ENCODE results near the gene TADA1. TPM values are rescaled to one million over a fixed set of nuclear protein-coding genes. Genes with fewer than 3 reads are reported as not detected.

TADA1 gene
- total RNA-seq, 1 donor from 2014 or later, result 14.0 TPM

DNA sequence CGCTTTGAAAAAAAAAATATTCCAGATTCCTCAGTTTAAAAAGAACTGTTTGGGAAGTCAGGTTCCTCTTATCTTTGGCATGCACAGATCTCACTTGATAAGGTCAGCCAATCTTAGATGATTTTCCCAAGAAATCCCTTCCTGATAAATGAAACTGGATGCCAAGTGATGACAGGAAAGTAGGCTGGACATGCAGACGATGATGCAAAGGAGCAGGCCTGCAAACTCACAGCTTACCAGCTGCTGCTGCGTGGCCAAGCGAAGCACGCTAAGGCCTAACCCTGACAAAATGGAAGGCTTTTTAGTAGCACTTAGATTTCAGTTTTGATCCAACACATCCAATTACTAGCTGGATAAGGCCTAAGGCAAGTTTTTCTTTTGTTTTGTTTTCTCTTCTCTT is 10.1 kb downstream of the TADA1 start:
- TF ChIP-seq POLR2A (IDR thresholded peaks at IDR 0.05) (no peak), POLR2AphosphoS5 (IDR thresholded peaks at IDR 0.05; ENCODE audit: insufficient read depth in 1 of 2, low read depth in 1 of 2) (no peak)
- TF ChIP-seq, protein P1, sequence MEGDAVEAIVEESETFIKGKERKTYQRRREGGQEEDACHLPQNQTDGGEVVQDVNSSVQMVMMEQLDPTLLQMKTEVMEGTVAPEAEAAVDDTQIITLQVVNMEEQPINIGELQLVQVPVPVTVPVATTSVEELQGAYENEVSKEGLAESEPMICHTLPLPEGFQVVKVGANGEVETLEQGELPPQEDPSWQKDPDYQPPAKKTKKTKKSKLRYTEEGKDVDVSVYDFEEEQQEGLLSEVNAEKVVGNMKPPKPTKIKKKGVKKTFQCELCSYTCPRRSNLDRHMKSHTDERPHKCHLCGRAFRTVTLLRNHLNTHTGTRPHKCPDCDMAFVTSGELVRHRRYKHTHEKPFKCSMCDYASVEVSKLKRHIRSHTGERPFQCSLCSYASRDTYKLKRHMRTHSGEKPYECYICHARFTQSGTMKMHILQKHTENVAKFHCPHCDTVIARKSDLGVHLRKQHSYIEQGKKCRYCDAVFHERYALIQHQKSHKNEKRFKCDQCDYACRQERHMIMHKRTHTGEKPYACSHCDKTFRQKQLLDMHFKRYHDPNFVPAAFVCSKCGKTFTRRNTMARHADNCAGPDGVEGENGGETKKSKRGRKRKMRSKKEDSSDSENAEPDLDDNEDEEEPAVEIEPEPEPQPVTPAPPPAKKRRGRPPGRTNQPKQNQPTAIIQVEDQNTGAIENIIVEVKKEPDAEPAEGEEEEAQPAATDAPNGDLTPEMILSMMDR (IDR thresholded peaks at IDR 0.05), result no peak
- peaks cover 7% of the 10 kb centered on the region for H3K4me1 ChIP-seq
- H3K36me3 ChIP-seq, result peaks cover 0 to 29% of the 10 kb centered on the region in 2 donors
- no peaks in the 10 kb centered on the region for H3K27me3 ChIP-seq
- intact Hi-C loops (cut with DNase I), result no loop called here
- no peak overlapping the region for H3K27ac ChIP-seq
- DNase-seq (ENCODE audit: extremely low spot score in 2 of 2), result no peak
- no peak overlapping the region for H3K4me3 ChIP-seq
- no peaks in the 10 kb centered on the region for H3K9me3 ChIP-seq

DNA sequence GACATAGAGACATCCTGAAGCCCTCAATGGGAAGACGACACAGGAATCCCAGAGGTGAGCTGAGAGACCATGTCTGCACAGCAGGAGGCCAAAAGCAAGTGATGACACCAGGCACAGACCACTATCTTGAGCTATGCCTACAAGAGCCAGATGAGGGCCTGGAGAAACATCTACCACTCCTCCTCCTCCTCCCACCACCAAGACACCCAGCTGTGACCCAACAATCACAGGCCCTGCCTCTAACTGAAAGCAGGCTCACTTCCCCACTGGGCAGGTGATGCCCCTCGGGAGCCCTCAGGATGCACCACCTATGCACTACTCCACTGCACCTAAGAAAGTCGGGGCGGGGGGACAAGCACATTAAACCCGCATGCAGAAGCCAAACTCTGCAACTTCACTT is 16.5 kb downstream of the TADA1 start:
- Histone ChIP-seq H3K4me1 (no peaks in the 10 kb centered on the region), H3K36me3 (peaks cover 0 to 59% of the 10 kb centered on the region in 2 donors), H3K4me3 (no peak overlapping the region), H3K27ac (no peak overlapping the region), H3K27me3 (no peaks in the 10 kb centered on the region), H3K9me3 (no peaks in the 10 kb centered on the region)
- intact Hi-C loops (cut with DNase I), result no loop called here
- TF ChIP-seq POLR2A (IDR thresholded peaks at IDR 0.05), result no peak
- TF ChIP-seq, protein P1 (IDR thresholded peaks at IDR 0.05), result no peak
- TF ChIP-seq POLR2AphosphoS5 (IDR thresholded peaks at IDR 0.05; ENCODE audit: insufficient read depth in 1 of 2, low read depth in 1 of 2), result no peak
- DNase-seq (ENCODE audit: extremely low spot score in 2 of 2), result no peak

DNA sequence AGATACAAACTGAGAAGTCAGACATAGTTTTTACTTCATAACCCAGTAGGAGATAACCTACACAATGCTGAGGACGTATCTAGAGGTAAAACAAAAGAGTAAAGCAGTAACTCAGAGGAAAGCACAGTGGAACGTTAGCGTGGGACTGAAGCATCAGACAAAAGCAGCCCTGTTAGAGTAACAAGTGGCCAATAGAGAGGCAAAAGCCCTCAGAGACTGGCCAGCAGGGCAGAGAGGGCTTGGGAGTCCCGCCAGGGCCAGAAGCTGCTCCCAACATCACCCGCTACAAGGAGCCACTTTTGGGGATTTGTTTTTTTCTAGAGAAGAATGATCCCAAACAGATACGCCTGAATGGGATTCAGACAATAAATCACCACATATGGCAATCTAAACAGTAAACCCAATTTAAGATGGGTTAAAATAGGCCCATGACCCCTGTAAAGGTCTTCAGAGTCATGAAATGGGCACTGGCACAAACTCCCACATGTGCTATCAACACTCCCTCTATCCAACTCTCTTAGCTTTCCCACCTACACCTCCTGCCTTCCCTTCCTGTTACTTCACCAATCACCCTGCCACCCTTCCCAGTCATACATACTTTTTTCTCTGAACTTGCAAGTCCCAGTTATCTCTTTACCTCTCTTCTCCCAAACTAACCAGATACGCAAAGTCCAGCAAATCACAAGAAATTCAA is 17.2 kb downstream of the TADA1 start:
- TF ChIP-seq, protein P1 (IDR thresholded peaks at IDR 0.05), result no peak
- TF ChIP-seq POLR2A (IDR thresholded peaks at IDR 0.05) (no peak), POLR2AphosphoS5 (IDR thresholded peaks at IDR 0.05; ENCODE audit: insufficient read depth in 1 of 2, low read depth in 1 of 2) (no peak)
- no peak overlapping the region for H3K4me3 ChIP-seq
- H3K4me1 ChIP-seq, result no peaks in the 10 kb centered on the region
- no peak for DNase-seq (ENCODE audit: extremely low spot score in 2 of 2)
- intact Hi-C loops (cut with DNase I), result no loop called here
- H3K27ac ChIP-seq, result no peak overlapping the region
- no peaks in the 10 kb centered on the region for H3K27me3 ChIP-seq
- H3K9me3 ChIP-seq, result no peaks in the 10 kb centered on the region
- H3K36me3 ChIP-seq, result peaks cover 0 to 58% of the 10 kb centered on the region in 2 donors

DNA sequence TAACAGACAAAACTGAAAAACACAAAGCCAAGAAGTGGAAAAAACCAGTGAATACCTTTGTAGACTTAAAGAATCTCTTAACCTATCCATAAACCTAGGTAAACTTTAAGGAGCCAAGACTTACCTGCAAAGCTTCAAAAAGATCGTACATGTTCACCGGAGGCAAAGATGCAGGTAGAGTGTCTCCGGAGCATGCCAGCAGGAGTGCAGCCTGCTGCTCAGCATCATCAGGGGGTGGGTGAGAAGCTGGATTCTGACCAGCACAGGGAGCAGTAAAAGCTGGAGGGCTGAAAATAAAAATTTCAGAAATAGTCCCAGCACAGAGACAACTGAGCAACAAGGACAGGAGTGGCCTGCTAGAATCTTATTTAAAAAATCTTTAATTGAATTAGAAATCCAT is 18.1 kb downstream of the TADA1 start:
- no peaks in the 10 kb centered on the region for H3K27me3 ChIP-seq
- H3K4me1 ChIP-seq, result no peaks in the 10 kb centered on the region
- TF ChIP-seq POLR2AphosphoS5 (IDR thresholded peaks at IDR 0.05; ENCODE audit: insufficient read depth in 1 of 2, low read depth in 1 of 2) (no peak), POLR2A (IDR thresholded peaks at IDR 0.05) (no peak)
- TF ChIP-seq, protein P1 (IDR thresholded peaks at IDR 0.05), result no peak
- H3K9me3 ChIP-seq, result no peaks in the 10 kb centered on the region
- intact Hi-C loops (cut with DNase I), result no loop called here
- H3K27ac ChIP-seq, result no peak overlapping the region
- H3K4me3 ChIP-seq, result no peak overlapping the region
- H3K36me3 ChIP-seq, result peaks cover 0 to 53% of the 10 kb centered on the region in 2 donors
- DNase-seq (ENCODE audit: extremely low spot score in 2 of 2), result no peak

DNA sequence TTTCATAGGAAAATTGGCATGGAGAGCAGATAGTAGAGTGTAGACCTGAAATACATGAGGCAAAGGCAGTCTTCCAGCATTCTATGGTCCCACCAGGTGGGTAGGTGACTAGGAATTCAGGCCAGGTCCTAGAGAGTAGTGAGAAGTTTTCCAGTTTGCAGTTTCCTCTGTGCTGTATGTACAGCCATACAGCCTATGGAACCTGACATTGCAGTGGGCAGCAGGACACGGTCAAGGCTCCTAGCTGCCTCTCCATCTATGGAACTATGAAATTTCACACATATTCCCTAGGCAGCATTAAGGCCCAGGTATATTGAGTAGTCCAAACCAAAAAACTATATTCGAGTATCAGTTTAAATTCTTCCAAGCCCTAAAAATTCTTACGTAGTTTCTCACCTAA is 20.5 kb downstream of the TADA1 start:
- Histone ChIP-seq H3K27ac (no peak overlapping the region), H3K36me3 (peaks cover 0 to 49% of the 10 kb centered on the region in 2 donors), H3K4me3 (no peak overlapping the region), H3K9me3 (no peaks in the 10 kb centered on the region), H3K4me1 (no peaks in the 10 kb centered on the region), H3K27me3 (no peaks in the 10 kb centered on the region)
- no peak for DNase-seq (ENCODE audit: extremely low spot score in 2 of 2)
- TF ChIP-seq, protein P1 (IDR thresholded peaks at IDR 0.05), result no peak
- no peak for TF ChIP-seq POLR2A (IDR thresholded peaks at IDR 0.05)
- no peak for TF ChIP-seq POLR2AphosphoS5 (IDR thresholded peaks at IDR 0.05; ENCODE audit: insufficient read depth in 1 of 2, low read depth in 1 of 2)
- intact Hi-C loops (cut with DNase I), result no loop called here
